ACC112 (cell line): ENCODE results near the gene C19orf81.
"Not testable (repeated sequence)": the region's sequence is repeated elsewhere in the genome, so short reads cannot be mapped to it uniquely, and the experiment has no call there.

ENCODE experiments used
- H2AFZ ChIP-seq: fragments of 200-600 bp; sonication (generic); one replicate; pipeline ENCODE4 v1.6.0; 2017; ENCODE audit warnings: antibody characterized with exemption, low read length; ENCODE audit not compliant: unreplicated experiment
- H3K27ac ChIP-seq: fragments of 200-600 bp; sonication (generic); 2 replicates; pipeline ENCODE4 v1.5.1; 2014; ENCODE audit warnings: low read depth, mild to moderate bottlenecking, antibody characterized with exemption, low read length, moderate library complexity
- H3K27me3 ChIP-seq: fragments of 200-600 bp; sonication (generic); 2 replicates; pipeline ENCODE4 v1.6.1; 2014; ENCODE audit warnings: mild to moderate bottlenecking, antibody characterized with exemption, low read length, moderate library complexity, mixed read lengths; ENCODE audit not compliant: insufficient read depth
- H3K36me3 ChIP-seq: fragments of 200-600 bp; sonication (generic); 2 replicates; pipeline ENCODE4 v1.6.1; 2016; ENCODE audit warnings: mild to moderate bottlenecking, antibody characterized with exemption, low read length, moderate library complexity, mixed read lengths; ENCODE audit not compliant: insufficient read depth
- H3K4me1 ChIP-seq: fragments of 200-600 bp; sonication (generic); one replicate; pipeline ENCODE4 v1.6.1; 2016; ENCODE audit warnings: low read length, mixed read lengths; ENCODE audit not compliant: insufficient read depth, unreplicated experiment, control insufficient read depth
- H3K4me3 ChIP-seq: fragments of 200-600 bp; sonication (generic); 2 replicates; pipeline ENCODE4 v1.5.1; 2014; ENCODE audit warnings: mild to moderate bottlenecking, low read depth, low read length
- H3K79me2 ChIP-seq: fragments of 200-600 bp; sonication (generic); one replicate; pipeline ENCODE4 v1.6.0; 2016; ENCODE audit warnings: low read length; ENCODE audit not compliant: control insufficient read depth, unreplicated experiment, insufficient read depth

Gene C19orf81

DNA sequence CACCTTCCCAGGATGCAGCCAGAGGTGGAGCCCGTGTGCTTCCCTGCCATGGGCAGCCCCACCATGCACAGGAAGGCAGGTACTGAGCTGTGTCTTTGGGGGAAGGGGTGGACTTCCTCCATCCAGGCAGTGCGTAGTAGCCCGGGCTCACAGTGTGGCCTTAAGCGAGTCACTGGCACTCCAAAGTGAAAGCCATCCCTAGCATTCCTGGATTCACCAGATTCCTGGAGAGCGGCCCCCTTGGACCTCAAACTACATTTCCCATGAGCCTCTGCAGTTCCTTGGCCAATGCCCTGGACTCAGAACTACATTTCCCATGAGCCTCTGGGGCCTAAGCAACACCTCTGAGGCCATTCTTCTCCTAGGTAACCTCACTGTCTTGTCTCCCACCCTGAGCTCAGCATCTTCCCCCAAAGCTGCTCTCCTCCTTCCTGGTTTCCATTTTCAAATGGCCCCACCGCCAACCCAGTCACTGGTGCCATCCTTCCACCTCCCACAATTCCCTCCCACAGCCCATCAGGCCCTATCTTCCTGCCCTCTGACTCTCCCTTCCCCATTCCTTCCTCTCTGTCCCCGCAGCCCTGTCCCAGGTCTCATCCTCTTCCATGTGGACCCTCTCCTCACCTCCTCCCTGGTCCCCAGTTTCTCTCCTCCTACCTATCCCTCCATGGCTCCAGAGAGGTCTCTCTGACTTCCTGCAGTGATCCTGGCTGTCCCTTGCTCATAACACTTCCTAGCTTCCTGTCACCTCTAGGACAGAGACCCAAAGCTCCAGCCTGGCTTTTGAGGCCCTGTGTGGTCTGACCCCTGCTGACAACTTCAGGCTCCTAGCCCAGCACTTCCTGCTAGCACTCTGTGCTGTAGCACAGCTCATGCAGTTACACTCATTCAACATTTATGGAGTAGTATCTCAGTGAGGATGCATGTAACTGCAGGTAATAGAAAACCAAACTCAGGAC lies at the start of gene C19orf81:
TSS of gene C19orf81 (plus strand) at position 13 of the 959 bp plus-strand sequence. CDS start at position 13, 0 bp downstream.
- no peak within 1 kb of the TSS for H2AFZ ChIP-seq
- no peak within 1 kb of the TSS for H3K27ac ChIP-seq
- peaks cover 23% of the 10 kb centered on the region; the same call in 1 of the 2 replicates for H3K27me3 ChIP-seq
- no peaks in the 10 kb centered on the region for H3K36me3 ChIP-seq
- no peaks in the 10 kb centered on the region for H3K4me1 ChIP-seq
- no peaks in the 10 kb centered on the region for H3K79me2 ChIP-seq
- H3K4me3 ChIP-seq, result no peak within 1 kb of the TSS

DNA sequence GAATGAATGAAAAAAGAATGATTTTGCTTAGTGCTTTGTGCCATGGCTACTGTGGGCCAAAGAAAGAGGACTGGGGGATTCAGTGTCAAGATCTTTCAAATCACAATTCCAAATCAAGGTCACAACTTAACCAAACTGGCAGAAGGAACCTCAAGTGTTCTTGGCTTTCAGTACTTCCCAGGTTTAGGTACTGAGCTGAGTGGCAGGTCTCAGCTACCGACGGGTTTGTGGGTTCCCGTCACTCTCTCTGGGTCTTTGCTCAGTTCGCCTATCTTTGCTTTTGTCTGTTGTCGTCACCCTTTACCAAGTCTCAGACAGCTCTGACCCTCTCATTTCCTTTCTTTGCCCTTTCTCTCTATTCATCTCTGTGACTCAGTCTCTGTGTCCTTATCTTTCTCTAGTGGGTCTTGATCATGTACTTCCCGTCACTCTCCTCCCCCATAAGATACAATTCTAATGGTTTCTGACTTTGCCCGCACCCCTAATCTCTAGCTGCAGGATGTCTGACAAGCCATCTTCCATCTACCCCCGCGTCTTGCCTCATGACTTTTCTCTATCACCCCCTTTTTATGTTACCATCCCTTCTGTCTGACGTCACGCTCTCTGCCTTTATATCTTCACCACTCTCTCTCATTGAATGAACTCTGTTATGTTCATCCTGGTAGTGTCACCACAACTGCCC lies 47.7 kb upstream of the C19orf81 start:
- no peaks in the 10 kb centered on the region for H3K4me1 ChIP-seq
- no peaks in the 10 kb centered on the region for H3K79me2 ChIP-seq
- no peaks in the 10 kb centered on the region for H3K36me3 ChIP-seq
- no peak overlapping the region for H3K27ac ChIP-seq
- no peak overlapping the region for H2AFZ ChIP-seq
- H3K4me3 ChIP-seq, result no peak overlapping the region
- peaks cover 27% of the 10 kb centered on the region for H3K27me3 ChIP-seq

DNA sequence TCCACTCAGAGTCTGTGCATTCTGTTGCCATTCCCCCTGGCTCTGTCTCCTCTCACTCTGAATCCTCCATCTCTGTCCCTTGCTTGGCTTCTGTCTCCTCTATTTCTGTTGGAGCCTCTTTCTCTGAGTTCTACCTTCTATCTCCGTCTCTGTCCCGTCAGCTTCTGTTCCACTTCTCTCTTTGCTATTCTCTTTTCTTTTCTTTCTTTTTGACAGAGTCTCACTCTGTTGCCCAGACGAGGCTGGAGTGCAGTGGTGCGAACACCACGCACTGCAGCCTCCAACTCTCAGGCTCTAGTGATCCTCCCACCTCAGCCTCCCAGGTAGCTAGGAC lies 47.2 kb upstream of the C19orf81 start:
- Histone ChIP-seq H3K36me3 (no peaks in the 10 kb centered on the region), H3K79me2 (no peaks in the 10 kb centered on the region), H3K27ac (no peak overlapping the region), H3K4me1 (no peaks in the 10 kb centered on the region), H3K4me3 (no peak overlapping the region), H2AFZ (no peak overlapping the region), H3K27me3 (peaks cover 27% of the 10 kb centered on the region)

DNA sequence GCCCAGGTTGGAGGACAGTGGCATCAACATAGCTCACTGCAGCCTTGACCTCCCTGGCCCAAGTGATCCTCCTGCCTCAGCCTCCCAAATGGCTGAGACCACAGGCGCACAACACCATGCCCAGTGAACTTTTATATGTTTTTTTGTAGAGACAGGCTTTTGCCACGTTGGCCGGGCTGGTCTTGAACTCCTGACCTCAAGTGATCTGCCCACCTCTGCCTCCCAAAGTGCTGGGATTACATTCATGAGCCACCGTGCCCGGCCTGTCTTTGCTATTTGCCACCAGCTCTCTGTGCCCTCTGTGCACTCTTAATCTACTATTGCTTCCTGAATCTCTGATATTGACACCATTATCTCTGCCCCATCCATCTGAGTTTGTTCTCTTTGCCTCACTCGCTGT lies 46.7 kb upstream of the C19orf81 start:
- no peak overlapping the region for H2AFZ ChIP-seq
- H3K4me3 ChIP-seq, result no peak overlapping the region
- H3K36me3 ChIP-seq, result no peaks in the 10 kb centered on the region
- H3K27me3 ChIP-seq, result peaks cover 27% of the 10 kb centered on the region
- H3K79me2 ChIP-seq, result no peaks in the 10 kb centered on the region
- no peaks in the 10 kb centered on the region for H3K4me1 ChIP-seq
- no peak overlapping the region for H3K27ac ChIP-seq

DNA sequence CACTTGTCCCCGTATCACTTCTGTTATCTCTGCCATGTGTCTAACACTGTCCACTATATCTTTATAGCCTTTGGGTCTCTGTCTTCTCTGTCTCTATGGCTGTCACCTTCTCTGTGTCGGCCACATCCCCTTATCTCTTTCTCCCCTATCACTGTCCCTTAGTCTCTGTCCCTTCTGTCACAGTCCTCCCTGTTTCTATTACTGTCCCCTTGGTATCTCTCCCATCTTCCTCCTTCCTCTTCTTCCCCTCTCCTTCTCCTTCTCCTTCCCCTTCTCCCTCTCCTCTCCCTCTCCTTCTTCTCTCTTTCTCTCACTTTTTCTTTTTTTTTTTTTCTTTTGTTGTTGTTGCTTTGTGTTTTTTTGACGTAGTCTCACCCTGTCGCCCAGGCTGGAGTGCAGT lies 46.3 kb upstream of the C19orf81 start:
- Histone ChIP-seq H3K4me1 (no peaks in the 10 kb centered on the region), H3K27ac (no peak overlapping the region), H3K4me3 (no peak overlapping the region), H3K36me3 (no peaks in the 10 kb centered on the region), H3K27me3 (peaks cover 27% of the 10 kb centered on the region), H3K79me2 (no peaks in the 10 kb centered on the region), H2AFZ (no peak overlapping the region)

DNA sequence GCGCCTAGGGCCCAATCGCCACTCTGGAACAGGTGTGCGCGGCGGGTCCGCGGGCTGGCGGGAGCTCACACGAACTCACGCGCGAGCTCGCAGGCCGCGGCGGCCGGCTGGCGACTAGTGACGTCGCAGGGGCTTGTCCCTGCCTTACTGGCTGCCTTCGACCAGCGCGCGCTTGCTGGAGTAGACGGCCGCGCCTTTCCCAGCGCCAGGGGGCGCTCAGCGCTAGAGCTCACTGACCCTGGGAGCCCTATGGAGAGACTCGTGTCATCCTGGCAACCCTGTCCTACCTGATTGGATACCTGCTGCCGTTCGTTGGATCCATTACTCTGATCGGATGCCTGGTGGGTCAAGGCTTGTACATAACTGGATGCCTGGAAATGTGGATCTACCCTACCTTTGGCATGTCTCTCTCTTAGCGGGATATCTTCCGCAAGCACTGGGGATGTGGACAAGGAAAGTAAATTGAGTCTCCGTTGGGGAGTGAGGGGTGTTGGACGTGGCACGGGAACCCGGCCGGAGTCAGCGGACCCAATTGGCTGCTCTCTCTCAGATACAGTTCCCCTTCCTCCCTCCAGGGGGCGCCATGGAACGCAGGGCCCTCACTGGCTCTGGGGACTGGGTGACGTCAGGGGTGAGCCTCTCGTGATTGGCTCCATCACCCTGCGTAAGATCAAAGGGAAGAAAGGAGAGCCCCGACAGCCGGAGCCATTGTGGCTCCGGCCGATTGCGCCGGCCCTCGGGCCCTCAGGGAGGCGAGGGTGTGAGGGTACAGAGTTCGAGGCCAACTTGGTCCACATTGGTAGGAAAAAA lies 44.8 kb upstream of the C19orf81 start:
- H3K4me3 ChIP-seq, H3K79me2 ChIP-seq, H3K36me3 ChIP-seq, H3K27ac ChIP-seq, H3K4me1 ChIP-seq, H2AFZ ChIP-seq: not testable (repeated sequence)
- peaks cover 21% of the 10 kb centered on the region for H3K27me3 ChIP-seq

DNA sequence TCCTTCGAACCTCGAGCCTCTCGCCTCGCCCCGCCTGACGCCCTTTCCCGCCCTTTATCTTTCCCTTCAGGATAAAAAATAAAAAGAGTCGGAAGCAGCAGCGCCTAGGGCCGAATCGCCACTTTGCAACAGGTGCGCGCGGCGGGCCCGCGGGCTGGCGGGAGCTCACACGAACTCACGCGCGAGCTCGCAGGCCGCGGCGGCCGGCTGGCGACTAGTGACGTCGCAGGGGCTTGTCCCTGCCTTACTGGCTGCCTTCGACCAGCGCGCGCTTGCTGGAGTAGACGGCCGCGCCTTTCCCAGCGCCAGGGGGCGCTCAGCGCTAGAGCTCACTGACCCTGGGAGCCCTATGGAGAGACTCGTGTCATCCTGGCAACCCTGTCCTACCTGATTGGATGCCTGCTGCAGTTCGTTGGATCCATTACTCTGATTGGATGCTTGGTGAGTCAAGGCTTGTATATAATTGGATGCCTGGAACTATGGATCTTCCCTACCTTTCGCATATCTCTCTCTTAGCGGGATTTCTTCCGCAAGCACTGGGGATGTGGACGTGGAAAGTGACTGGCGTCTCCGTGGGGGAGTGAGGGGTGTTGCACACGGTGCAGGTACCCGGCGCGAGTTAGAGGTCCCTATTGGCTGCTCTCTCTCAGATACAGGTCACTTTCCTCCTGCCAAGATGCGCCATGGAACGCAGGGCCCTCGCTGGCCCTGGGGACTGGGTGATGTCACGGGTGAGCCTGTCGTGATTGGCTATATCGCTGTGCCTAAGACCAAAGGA lies 43.0 kb upstream of the C19orf81 start:
- not testable (repeated sequence) for H3K27me3 ChIP-seq, H3K4me3 ChIP-seq, H2AFZ ChIP-seq, H3K79me2 ChIP-seq, H3K27ac ChIP-seq, H3K36me3 ChIP-seq, H3K4me1 ChIP-seq

DNA sequence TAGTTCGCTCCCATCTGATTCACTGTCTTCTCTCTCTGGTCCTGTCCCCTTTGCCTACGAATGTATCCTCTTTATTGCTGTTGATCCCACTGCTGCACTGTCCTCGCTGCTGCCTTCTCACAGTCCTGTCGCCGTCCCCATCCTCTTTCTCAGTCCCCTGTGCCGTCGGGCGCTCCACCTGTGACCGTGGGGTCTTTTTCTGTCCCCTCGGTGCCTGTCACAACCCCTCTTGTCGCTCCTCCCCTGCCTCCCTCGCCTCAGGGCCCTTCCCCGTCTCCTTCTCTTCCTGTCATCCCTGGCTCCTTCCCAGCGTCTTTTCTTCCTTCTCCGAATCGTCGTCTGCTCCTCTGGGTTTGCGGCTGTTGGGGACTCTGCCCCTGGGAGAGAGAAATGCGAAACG lies 41.9 kb upstream of the C19orf81 start:
- no peaks in the 10 kb centered on the region; the same call in 1 of the 2 replicates for H3K27me3 ChIP-seq
- no peaks in the 10 kb centered on the region for H3K36me3 ChIP-seq
- H3K4me3 ChIP-seq, result no peak overlapping the region
- no peaks in the 10 kb centered on the region for H3K79me2 ChIP-seq
- no peak overlapping the region for H3K27ac ChIP-seq
- no peak overlapping the region for H2AFZ ChIP-seq
- no peaks in the 10 kb centered on the region for H3K4me1 ChIP-seq

DNA sequence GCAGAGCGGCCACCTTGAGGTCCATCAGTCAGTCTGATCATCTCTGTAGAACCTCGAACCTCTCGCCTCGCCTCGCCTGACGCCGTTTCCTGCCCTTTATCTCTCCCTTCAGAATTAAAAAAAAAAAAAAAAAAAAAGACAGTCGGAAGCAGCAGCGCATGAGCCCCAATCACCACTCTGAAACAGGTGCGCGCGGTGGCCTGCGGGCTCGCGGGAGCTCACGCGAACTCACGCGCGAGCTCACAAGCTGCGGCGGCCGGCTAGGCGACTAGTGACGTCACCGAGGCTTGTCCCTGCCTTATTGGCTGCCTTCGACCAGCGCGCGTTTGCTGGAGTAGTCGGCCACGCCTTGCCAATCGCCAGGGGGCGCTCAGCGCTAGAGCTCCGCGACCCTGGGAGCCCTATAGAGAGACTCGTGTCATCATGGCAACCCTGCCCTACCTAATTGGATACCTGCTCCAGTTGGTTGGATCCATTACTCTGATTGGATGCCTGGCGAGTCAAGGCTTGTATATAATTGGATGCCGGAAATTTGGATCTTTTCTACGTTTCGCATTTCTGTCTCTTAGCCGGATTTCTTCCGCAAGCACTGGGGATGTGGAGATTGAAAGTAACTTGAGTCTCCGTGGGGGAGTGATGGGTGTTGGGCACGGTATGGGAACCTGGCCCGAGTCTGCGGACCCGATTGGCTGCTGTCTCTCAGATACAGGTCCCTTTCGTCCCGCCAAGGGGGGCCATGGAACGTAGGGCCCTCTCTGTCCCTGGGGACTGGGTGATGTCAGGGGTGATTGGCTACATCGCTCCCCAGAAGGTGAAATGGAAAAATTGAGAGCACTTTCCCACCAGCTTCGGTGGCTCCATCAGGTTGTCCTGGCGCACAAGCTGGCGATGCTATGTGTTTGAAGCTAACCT lies 41.1 kb upstream of the C19orf81 start:
- Histone ChIP-seq H2AFZ (no peak overlapping the region), H3K27ac (no peak overlapping the region), H3K4me1 (no peaks in the 10 kb centered on the region), H3K27me3 (no peaks in the 10 kb centered on the region), H3K79me2 (no peaks in the 10 kb centered on the region), H3K4me3 (no peak overlapping the region), H3K36me3 (no peaks in the 10 kb centered on the region)
